C4-2B (cell line): Measurements from ENCODE around the gene L3MBTL4.

Experiments used
- H3K27ac ChIP-seq: fragments of 450-650 bp; 2 replicates; pipeline ENCODE4 v1.5.1; 2017
- CTCF ChIP-seq: fragments of 450-650 bp; conservative IDR thresholded peaks from 2 replicates; pipeline ENCODE4 v1.5.1; 2017; ENCODE audit warnings: mild to moderate bottlenecking
- ZFX ChIP-seq: fragments of 450-650 bp; IDR thresholded peaks from 2 replicates; pipeline ENCODE4 v1.6.1; 2017

The L3MBTL4 gene

GRCh38 chr18:6022074-6022444, 392.7 kb downstream of the L3MBTL4 start:
- no peak overlapping the region for H3K27ac ChIP-seq
- TF ChIP-seq CTCF, result no peak
- TF ChIP-seq ZFX, result no peak

GRCh38 chr18:6021306-6022073, 393.2 kb downstream of the L3MBTL4 start:
- no peak overlapping the region for H3K27ac ChIP-seq
- no peak for TF ChIP-seq ZFX
- no peak for TF ChIP-seq CTCF

- TF ChIP-seq ZFX (no peak), CTCF (no peak)
- H3K27ac ChIP-seq, result no peak overlapping the region
Measured at GRCh38 chr18:6018671-6019070, 396.0 kb downstream of the L3MBTL4 start.

- no peak overlapping the region for H3K27ac ChIP-seq
- TF ChIP-seq CTCF, result no peak
- TF ChIP-seq ZFX, result no peak
Measured at GRCh38 chr18:6017171-6017570, 397.5 kb downstream of the L3MBTL4 start.

- TF ChIP-seq ZFX (no peak), CTCF (no peak)
- no peak overlapping the region for H3K27ac ChIP-seq
Measured at GRCh38 chr18:6015364-6015763, 399.3 kb downstream of the L3MBTL4 start.

- TF ChIP-seq CTCF (no peak), ZFX (no peak)
- no peak overlapping the region for H3K27ac ChIP-seq
Measured at GRCh38 chr18:6013171-6013810, 401.4 kb downstream of the L3MBTL4 start.

- TF ChIP-seq CTCF (no peak), ZFX (no peak)
- H3K27ac ChIP-seq, result no peak overlapping the region
Measured at GRCh38 chr18:6010921-6011320, 403.8 kb downstream of the L3MBTL4 start.
